ENCODE data around the gene NAT8.
"Not testable (repeated sequence)": the region's sequence is repeated elsewhere in the genome, so short reads cannot be mapped to it uniquely, and the experiment has no call there.

NAT8 gene

DNA sequence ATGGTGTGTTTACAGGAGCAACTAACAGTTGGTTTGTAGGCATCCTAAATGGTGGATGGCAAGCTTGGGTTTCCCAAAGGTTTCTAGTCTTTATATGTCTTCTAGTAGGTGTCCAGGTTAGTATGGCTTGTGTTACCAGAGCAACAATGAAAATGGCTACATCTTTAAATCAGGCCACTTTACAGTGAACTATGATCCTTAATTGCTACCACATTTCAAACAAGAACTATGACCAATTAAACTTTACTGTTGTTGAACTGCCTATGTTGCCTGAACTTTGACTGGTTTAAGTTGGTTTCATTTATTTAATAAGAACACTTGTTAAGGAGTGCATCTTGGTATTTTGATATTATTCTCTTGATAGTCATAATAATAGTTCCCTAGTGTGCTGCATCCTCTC, 5.2 kb downstream of the NAT8 start:
- DNase-seq (ENCODE audit: low read depth in 3 of 3): not testable (repeated sequence)

DNA sequence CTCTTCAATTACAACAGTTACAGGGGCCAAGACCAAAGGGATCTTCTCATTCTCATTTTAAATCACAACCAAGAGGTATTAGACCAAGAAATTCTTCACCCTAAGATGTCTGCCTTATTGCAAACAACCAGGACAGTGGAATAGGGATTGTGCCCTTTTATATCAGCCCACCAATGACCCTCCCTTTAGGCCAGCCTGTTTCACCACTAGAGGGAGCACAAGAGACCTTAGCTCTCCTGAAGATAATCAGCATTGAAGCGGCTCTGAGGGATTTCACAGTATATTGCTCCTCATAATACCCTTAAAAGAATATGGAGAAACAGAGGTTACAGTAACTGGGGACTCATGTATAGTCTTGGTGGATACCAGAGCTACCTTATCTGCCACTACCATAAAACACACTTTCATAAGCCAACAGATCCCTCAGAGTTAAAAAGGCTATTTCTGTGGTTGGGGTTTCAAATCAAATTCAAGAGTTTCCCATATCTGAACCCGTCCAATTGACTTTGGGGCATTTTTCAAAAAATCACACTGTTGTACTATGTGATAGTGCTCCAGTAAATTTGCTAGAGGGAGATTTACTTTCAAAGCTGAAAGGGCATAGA, 11.5 kb downstream of the NAT8 start:
- not testable (repeated sequence) for DNase-seq (ENCODE audit: low read depth in 3 of 3)

DNA sequence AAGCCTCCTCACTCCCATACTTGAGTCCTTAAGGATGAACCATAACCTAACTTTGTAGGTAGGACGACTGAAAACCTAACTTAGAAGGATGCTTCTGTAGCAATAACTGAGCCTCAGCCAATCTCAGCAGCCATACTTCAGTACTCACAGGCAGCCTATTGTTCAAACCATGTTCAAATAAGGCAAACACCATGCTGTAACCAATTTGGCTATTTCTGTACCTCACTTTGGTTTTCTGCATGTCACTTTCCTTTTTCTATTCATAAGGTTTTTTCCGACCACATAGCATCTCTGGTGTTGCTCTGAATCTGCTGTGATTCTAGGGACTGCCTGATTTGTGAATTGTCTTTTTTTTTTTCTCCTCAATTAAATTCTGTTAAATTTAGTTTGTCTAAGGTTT, 13.7 kb downstream of the NAT8 start:
- not testable (repeated sequence) for DNase-seq (ENCODE audit: low read depth in 3 of 3)

DNA sequence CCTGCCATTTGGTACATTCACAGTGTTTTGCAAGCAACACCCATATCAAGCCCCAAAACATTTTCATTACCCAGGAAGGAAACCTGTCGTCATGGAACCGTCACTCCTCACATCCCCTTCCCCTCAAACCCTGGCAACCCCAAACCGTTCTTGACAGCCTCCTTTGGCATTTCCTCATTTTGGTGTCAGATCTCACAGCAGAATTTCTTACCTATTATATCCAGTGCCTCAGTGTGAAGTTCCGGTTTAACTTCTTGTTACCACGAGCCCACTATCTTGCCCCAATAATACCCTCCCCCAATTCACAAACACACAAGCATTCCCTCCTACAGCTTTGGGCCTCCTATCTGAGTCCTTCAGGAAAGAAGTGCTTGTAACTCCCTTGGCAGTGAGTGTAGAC, 16.0 kb downstream of the NAT8 start:
- not testable (repeated sequence) for DNase-seq (ENCODE audit: low read depth in 3 of 3)

DNA sequence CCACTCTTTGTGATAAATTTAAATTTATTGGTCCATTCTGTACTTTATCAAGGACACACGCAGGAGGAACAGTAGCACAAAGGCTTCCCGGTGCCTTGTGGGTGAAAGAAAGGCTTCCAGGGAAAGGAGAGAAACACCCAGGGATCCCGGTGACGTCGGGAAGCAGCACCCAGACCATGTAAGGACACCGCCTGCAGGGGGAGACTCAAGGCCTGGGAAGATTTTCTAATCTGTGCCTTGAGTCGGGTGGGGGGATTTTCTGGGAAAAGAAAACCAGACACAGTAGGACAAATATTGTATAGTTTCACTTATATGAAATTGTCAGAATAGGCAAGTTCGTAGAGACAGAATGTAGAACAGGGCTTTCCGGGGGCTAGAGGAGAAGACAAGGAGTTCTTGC, 17.6 kb downstream of the NAT8 start:
- DNase-seq (ENCODE audit: low read depth in 3 of 3): not testable (repeated sequence)

- not testable (repeated sequence) for DNase-seq (ENCODE audit: low read depth in 3 of 3)
These were observed 18.2 kb downstream of the NAT8 start for GRCh38 chr2:73624036-73624435.

DNA sequence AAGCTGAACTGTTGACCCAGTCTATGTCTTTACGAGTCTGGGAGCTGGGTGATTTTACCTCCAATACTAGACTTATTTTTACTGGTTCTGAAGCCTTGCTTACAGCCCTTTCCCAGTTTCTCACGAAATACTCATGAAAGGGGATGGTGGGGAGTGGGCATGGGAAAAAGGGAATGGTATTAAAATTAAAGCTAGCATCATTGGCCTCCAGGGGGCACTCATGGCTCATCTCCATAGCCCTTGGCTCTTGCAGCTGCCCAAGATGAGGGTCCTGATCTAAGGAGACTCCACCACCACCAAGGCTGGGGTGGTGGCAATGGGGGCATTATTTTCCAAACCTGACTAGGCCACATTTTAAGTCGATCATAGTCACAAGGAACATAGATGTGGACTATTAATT, 22.3 kb downstream of the NAT8 start:
- DNase-seq (ENCODE audit: low read depth in 3 of 3): not testable (repeated sequence)

GRCh38 chr2:73614997-73615396, 27.2 kb downstream of the NAT8 start:
- no peak for DNase-seq (ENCODE audit: low read depth in 3 of 3)

GRCh38 chr2:73614105-73614504, 28.1 kb downstream of the NAT8 start:
- no peak for DNase-seq (ENCODE audit: low read depth in 3 of 3)

DNA sequence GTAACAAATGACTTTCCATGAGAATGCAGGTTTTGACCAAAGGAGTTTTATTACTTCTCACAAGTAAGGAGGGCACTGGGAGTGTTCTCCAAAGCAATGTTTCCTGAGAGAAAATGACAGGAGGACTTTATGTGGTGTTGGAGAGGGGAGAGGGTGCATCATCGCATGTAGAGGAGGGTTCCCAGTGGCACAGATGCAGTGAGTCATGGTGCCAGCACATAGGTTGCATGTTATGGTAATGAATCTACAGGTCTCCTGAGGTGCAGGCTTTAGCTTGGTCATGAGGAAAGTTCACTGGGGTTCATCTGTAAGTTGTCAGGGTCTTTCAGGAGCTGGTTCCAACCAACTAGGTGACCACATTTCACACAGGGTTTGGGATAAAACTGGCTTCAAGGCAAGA, 30.4 kb downstream of the NAT8 start:
- no peak for DNase-seq (ENCODE audit: low read depth in 3 of 3)

DNA sequence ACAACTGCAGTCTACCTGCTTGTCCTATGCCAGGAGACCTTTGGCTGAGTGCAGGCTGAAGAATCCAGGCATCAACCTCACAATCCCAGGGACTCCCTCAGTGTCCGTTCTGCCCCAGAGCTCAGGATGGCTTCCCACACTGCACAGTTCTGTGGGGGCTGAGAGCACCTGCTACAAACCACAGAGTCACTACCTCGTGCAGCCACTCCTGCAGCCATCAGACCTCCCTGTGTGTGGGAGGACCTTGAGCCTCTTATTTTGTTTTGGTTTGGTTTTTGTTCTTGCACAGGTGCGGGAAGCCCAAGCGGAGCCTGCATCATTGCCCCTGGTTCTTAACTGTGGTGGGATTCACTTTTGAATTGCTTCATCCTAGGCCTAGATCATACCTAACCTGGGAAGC, 31.0 kb downstream of the NAT8 start:
- DNase-seq (ENCODE audit: low read depth in 3 of 3): no peak

GRCh38 chr2:73610111-73610510, 32.1 kb downstream of the NAT8 start:
- no peak for DNase-seq (ENCODE audit: low read depth in 3 of 3)

DNA sequence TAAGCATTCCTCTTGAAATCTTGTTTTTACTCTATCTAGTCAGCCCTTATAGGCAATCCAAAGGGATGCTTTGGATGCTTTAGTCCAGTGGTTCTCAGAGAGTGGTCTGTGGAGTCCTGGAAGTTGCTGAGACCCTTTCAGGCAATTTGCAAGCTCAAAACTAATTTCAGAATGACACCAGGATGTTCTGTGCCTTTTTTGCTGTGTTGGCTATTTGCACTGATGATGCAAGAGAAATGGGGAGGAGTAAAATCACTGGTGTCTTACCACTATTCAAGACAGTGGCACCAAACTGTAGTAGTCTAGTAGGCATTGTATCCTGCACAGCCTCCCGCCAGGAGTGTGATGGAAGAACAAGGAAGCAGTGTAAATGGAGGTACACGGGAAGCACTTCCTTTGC, 37.6 kb downstream of the NAT8 start:
- not testable (repeated sequence) for DNase-seq (ENCODE audit: low read depth in 3 of 3)

DNA sequence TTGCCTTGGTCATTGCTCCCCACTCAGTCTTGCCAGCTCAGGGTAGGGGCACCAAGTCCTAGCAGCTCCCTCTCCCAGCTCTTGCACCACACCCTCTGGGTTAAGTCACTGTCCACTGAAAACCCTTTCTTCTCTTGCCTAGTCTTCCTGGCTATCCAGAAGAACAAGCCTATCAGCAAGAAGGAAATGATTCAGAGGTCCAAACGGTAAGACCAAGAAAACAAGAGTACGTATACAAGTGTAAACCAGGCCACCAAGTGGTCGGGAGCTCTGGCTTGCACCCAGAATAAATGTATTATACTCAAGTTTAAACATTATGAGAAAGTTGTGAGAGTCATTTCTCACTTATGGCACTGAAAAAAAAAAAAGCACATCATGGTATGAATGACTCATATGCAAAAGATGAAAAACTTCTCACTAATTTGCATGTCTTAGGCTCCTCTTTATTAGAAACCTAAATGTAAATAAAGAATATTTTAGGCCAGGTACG, 39.1 kb downstream of the NAT8 start:
- not testable (repeated sequence) for DNase-seq (ENCODE audit: low read depth in 3 of 3)

DNA sequence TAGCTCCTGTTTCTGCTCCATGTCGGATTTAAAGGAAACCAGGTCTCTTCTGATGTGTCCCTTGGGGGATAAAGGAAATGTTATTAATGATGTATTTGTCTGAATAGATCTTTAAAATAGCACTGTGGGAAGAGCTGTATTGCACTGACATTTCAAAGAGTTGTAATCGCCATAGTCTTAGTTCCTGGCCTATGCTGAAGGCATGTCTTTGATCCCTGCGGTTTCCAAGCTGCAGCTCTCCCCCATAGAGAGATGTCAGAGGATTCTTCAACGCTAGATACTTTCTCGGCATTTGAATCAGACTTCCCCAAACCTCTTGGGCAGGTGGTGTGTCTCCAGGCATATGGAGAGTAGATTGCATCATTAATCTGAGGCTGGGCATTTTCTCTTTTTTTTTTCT, 40.4 kb downstream of the NAT8 start:
- DNase-seq (ENCODE audit: low read depth in 3 of 3): no peak

GRCh38 chr2:73594251-73594650, 48.0 kb downstream of the NAT8 start:
- DNase-seq (ENCODE audit: low read depth in 3 of 3): no peak

- no peak for DNase-seq (ENCODE audit: low read depth in 3 of 3)
These were observed 48.5 kb downstream of the NAT8 start for GRCh38 chr2:73593680-73594079.

Data from stimulated activated CD4-positive, alpha-beta T cell treated with anti-CD3 and anti-CD28 coated beads, TNF-alpha, amount 100 ng/mL, for 24 hours (primary cell).